Suprapubic skin (tissue), 3 donors: Measurements from ENCODE around the gene FHOD3.

Experiments used
- CTCF ChIP-seq, 2 donors: fragments of 200-600 bp in 1 of 2; fragments of 450-650 bp in 1 of 2; sonication (generic) in 1 of 2; IDR thresholded peaks; one replicate each; pipeline ENCODE4 v1.5.1; 2016 to 2019; ENCODE audit warnings: antibody characterized with exemption in 2 of 2, mild to moderate bottlenecking in 1 of 2, moderate library complexity in 1 of 2
- EP300 ChIP-seq: sonication (generic); formaldehyde crosslinking; IDR thresholded peaks from one replicate; pipeline ENCODE4 v1.6.1; 2017; ENCODE audit warnings: antibody characterized with exemption
- POLR2A ChIP-seq, 2 donors: fragments of 450-650 bp; IDR thresholded peaks; one replicate each; pipeline ENCODE4 v1.6.1; 2017; ENCODE audit warnings: antibody characterized with exemption in 2 of 2, mild to moderate bottlenecking in 2 of 2, moderate library complexity in 2 of 2

GRCh38 chr18:36488131-36488530, 190.6 kb downstream of the FHOD3 start:
- no peak for TF ChIP-seq POLR2A (IDR thresholded peaks at IDR 0.05)
- no peak for TF ChIP-seq CTCF (IDR thresholded peaks at IDR 0.05)
- no peak for TF ChIP-seq EP300
